ENCODE data around the gene IL2RA. TPM values are rescaled to one million over a fixed set of nuclear protein-coding genes. Genes with fewer than 3 reads are reported as not detected.

The IL2RA gene
- total and polyA plus RNA-seq, 2 donors (not counting 3 experiments of a cell fraction or from before 2014, with no cell fraction given): not detected

- ChIA-PET CTCF (no interaction called here), POLR2A (no interaction called here)
- H3K4me3 ChIP-seq (replicated peaks in 1 of 3; ENCODE audit: insufficient read depth in 1 of 3, low read depth in 1 of 3, low read length in 3 of 3): no peak overlapping the region
- FAIRE-seq (no peak), DNase-seq (ENCODE audit: low read depth, low spot score) (no peak)
- no peak overlapping the region for H3K9ac ChIP-seq (replicated peaks; ENCODE audit: extremely low read depth, insufficient read depth, low read length)
- H3K9me1 ChIP-seq (replicated peaks; ENCODE audit: control insufficient read depth, extremely low read depth, insufficient read depth, low read length): no peaks in the 10 kb centered on the region
- dilution Hi-C loops (cut with MboI; ENCODE audit: extremely low pct_ligation_motif_present, low sequenced_read_pairs) (no loop called here), intact Hi-C loops (cut with micrococcal nuclease) (no loop called here)
- H4K20me1 ChIP-seq (replicated peaks; ENCODE audit: control insufficient read depth, extremely low read depth, insufficient read depth, low read length): no peaks in the 10 kb centered on the region
- peaks cover 9% of the 10 kb centered on the region for H3K4me1 ChIP-seq (ENCODE audit: control insufficient read depth, extremely low read depth, insufficient read depth, low read length)
- no peak overlapping the region for H3K4me2 ChIP-seq (ENCODE audit: insufficient read depth, low read length)
- no peak overlapping the region for H2AFZ ChIP-seq (ENCODE audit: low read depth, low read length)
- no peaks in the 10 kb centered on the region for H3K9me3 ChIP-seq (replicated peaks; ENCODE audit: control insufficient read depth, insufficient read depth, low read length)
- H3K27ac ChIP-seq (ENCODE audit: insufficient read depth, low read depth, low read length): no peak overlapping the region
- TF ChIP-seq CTCF (IDR thresholded peaks at IDR 0.05; ENCODE audit: extremely low read depth in 1 of 2, insufficient read depth in 1 of 2, low read depth in 1 of 2, low read length in 2 of 2): no peak
- no peak for TF ChIP-seq MYC (IDR thresholded peaks at IDR 0.05; ENCODE audit: low read depth, low read length)
- TF ChIP-seq POLR2AphosphoS5 (IDR thresholded peaks at IDR 0.05; ENCODE audit: insufficient read depth, low read depth, low read length): no peak
- TF ChIP-seq FOS (IDR thresholded peaks at IDR 0.05; ENCODE audit: borderline replicate concordance, insufficient read depth, low read length): no peak
- TF ChIP-seq GATA2 (IDR thresholded peaks at IDR 0.05; ENCODE audit: insufficient read depth, insufficient read length, low read depth, low read length): no peak
- no peak for TF ChIP-seq EZH2 (IDR thresholded peaks at IDR 0.05; ENCODE audit: borderline replicate concordance, low read depth, low read length, severe bottlenecking)
- TF ChIP-seq POLR2A (IDR thresholded peaks at IDR 0.05; ENCODE audit: low read depth, low read length): no peak
- TF ChIP-seq MAX (IDR thresholded peaks at IDR 0.05; ENCODE audit: insufficient read depth, insufficient read length): no peak
- no peak for TF ChIP-seq JUN (IDR thresholded peaks at IDR 0.05; ENCODE audit: borderline replicate concordance, insufficient read depth, insufficient read length, low read depth)
- no peaks in the 10 kb centered on the region for H3K36me3 ChIP-seq (ENCODE audit: control insufficient read depth in 2 of 2, extremely low read depth in 1 of 2, insufficient read depth in 2 of 2, low read length in 2 of 2)
- BruUV-seq (replicated peaks): no TSS peak
- H3K27me3 ChIP-seq (ENCODE audit: control insufficient read depth in 2 of 2, insufficient read depth in 2 of 2, low read length in 2 of 2): peaks cover 2 to 5% of the 10 kb centered on the region in 2 experiments
- no peaks in the 10 kb centered on the region for H3K79me2 ChIP-seq (ENCODE audit: control insufficient read depth, insufficient read depth, low read length)
These were observed 5.6 kb downstream of the IL2RA start for GRCh38 chr10:6056411-6057135.

Data from endothelial cell of umbilical vein (primary cell).